Caco-2 (cell line): Measurements from ENCODE around the gene BACH2. TPM values are rescaled to one million over a fixed set of nuclear protein-coding genes. Genes with fewer than 3 reads are reported as not detected.

Experiments used
- BruUV-seq: library from RNA; stranded (reverse); fragments of 400-500 nt; replicated peaks from 2 replicates; lab custom pipeline; 2021; lab: Mats Ljungman, UMichigan
- CTCF ChIA-PET: fragments of 300-600 bp; sonication (Branson Sonifier 250); formaldehyde crosslinking; loops from one replicate; lab custom pipeline; 2022; ENCODE audit warnings: antibody characterized with exemption; lab: Charles Lee
- POLR2A ChIA-PET: fragments of 300-600 bp; sonication (Branson Sonifier 250); formaldehyde crosslinking; loops from one replicate; lab custom pipeline; 2022; ENCODE audit warnings: antibody characterized with exemption; lab: Charles Lee
- DNase-seq, 2 experiments: peaks; one replicate each; pipeline versions ENCODE4 v3.0.0 to v3.0.0-alpha.2; 2020 to 2022
- H3K27me3 ChIP-seq: replicated peaks from 2 replicates; pipeline ENCODE4 v1.6.0; 2011; ENCODE audit warnings: low read length; ENCODE audit not compliant: control insufficient read depth, insufficient read depth
- H3K36me3 ChIP-seq: 2 replicates; pipeline ENCODE4 v1.5.1; 2011; ENCODE audit warnings: low read length; ENCODE audit not compliant: control insufficient read depth, insufficient read depth
- H3K4me1 ChIP-seq: fragments of 250-450 bp; sonication (Bioruptor Pico); 2 replicates; pipeline ENCODE4 v1.5.1; 2020; ENCODE audit warnings: mild to moderate bottlenecking
- H3K4me3 ChIP-seq: 2 replicates; pipeline ENCODE4 v1.5.1; 2011; ENCODE audit warnings: low read depth, mild to moderate bottlenecking, control low read depth, low read length
- H3K9me3 ChIP-seq: fragments of 250-450 bp; sonication (Bioruptor Pico); 2 replicates; pipeline ENCODE4 v1.5.1; 2020; ENCODE audit warnings: mild to moderate bottlenecking, moderate library complexity
- H3K27ac Mint-ChIP-seq: one replicate; pipeline ENCODE4 v1.8.0; 2022; ENCODE audit warnings: mixed read lengths; ENCODE audit not compliant: unreplicated experiment
- H3K27me3 Mint-ChIP-seq: one replicate; pipeline ENCODE4 v1.8.0; 2022; ENCODE audit warnings: mixed read lengths; ENCODE audit not compliant: insufficient read depth, unreplicated experiment
- H3K36me3 Mint-ChIP-seq: one replicate; pipeline ENCODE4 v1.8.0; 2022; ENCODE audit warnings: mild to moderate bottlenecking, mixed read lengths; ENCODE audit not compliant: insufficient read depth, unreplicated experiment
- H3K4me1 Mint-ChIP-seq: one replicate; pipeline ENCODE4 v1.8.0; 2022; ENCODE audit warnings: low read depth, mixed read lengths; ENCODE audit not compliant: unreplicated experiment
- H3K4me3 Mint-ChIP-seq: one replicate; pipeline ENCODE4 v1.8.0; 2022; ENCODE audit warnings: mild to moderate bottlenecking, moderate library complexity, mixed read lengths; ENCODE audit not compliant: unreplicated experiment
- H3K9me3 Mint-ChIP-seq: one replicate; pipeline ENCODE4 v1.8.0; 2022; ENCODE audit warnings: mixed read lengths; ENCODE audit not compliant: unreplicated experiment
- intact Hi-C: fragments of 100-400 bp; cut with micrococcal nuclease; formaldehyde crosslinking; loops from one replicate; pipeline ENCODE4 v1.10.0; 2022; ENCODE audit not compliant: unreplicated experiment
- total RNA-seq: library from RNA; stranded (reverse); gene quantifications from 2 replicates; pipeline ENCODE4 v1.2.3, GENCODE V29; 2022
- TF ChIP-seq, protein P1 (sequence below), 2 experiments: fragments of 200-600 bp in 1 of 2; IDR thresholded peaks; 1 replicate in 1 of 2; 2 replicates in 1 of 2; pipeline versions ENCODE4 v1.5.1 to v1.8.0; 2011 to 2022; ENCODE audit warnings: antibody characterized with exemption in 1 of 2, control low read depth in 1 of 2, inconsistent platforms in 1 of 2, low read depth in 1 of 2, low read length in 1 of 2, mild to moderate bottlenecking in 1 of 2, moderate library complexity in 1 of 2; ENCODE audit not compliant: insufficient read depth in 1 of 2, severe bottlenecking in 1 of 2, unreplicated experiment in 1 of 2

Gene BACH2
- total RNA-seq, 1 experiment from 2014 or later = 0.43 TPM

DNA sequence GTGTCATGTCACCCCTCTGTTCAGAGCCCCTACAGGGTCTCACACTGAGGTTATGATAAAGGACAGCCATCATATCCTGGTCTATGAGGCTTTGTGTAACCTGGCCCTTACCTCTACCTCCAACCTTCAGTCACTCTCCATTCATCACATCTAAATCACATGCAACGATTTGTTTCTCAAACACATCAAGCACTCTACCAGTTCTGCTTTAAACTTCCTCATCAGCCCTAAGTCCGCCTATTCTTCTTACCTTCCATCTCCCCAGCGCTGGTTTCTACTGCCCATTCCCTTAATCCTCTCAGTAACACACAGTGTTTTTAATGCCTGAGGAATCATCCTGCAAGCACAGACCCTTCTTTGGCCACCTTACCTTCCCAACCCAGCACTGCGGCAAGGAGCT lies 17.9 kb upstream of the BACH2 start:
- POLR2A ChIA-PET = no interaction called here

DNA sequence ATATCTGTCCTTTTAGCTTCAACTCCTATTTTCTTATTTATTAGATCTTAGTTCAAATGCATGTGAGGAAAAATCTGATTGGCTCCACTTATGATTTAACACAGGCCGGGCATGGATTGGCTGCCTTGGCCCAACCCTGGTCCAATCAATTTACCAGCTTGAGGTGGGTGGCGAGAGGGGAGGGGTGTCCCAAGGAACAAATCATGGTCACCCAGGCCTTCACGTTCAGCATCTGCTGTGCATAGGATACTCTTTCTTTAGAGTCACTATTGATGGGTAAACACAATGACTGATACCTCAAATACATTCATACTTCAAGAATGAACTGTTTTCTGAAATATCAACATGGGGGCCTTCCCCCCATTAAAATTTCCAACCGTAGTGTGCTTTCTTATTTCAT lies 14.9 kb upstream of the BACH2 start:
- Histone ChIP-seq H3K4me1 (no peaks in the 10 kb centered on the region), H3K36me3 (no peaks in the 10 kb centered on the region), H3K4me3 (no peak overlapping the region), H3K9me3 (no peaks in the 10 kb centered on the region), H3K27me3 (no peaks in the 10 kb centered on the region)
- Mint-ChIP-seq H3K4me1 (no peaks in the 10 kb centered on the region), H3K9me3 (no peaks in the 10 kb centered on the region), H3K27ac (no peak overlapping the region), H3K36me3 (no peaks in the 10 kb centered on the region), H3K4me3 (no peak overlapping the region), H3K27me3 (peaks cover 23% of the 10 kb centered on the region)
- no TSS peak for BruUV-seq
- DNase-seq = no peak
- ChIA-PET CTCF (no interaction called here), POLR2A (no interaction called here)
- intact Hi-C loops = no loop called here
- TF ChIP-seq, protein P1, sequence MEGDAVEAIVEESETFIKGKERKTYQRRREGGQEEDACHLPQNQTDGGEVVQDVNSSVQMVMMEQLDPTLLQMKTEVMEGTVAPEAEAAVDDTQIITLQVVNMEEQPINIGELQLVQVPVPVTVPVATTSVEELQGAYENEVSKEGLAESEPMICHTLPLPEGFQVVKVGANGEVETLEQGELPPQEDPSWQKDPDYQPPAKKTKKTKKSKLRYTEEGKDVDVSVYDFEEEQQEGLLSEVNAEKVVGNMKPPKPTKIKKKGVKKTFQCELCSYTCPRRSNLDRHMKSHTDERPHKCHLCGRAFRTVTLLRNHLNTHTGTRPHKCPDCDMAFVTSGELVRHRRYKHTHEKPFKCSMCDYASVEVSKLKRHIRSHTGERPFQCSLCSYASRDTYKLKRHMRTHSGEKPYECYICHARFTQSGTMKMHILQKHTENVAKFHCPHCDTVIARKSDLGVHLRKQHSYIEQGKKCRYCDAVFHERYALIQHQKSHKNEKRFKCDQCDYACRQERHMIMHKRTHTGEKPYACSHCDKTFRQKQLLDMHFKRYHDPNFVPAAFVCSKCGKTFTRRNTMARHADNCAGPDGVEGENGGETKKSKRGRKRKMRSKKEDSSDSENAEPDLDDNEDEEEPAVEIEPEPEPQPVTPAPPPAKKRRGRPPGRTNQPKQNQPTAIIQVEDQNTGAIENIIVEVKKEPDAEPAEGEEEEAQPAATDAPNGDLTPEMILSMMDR (IDR thresholded peaks at IDR 0.05; ENCODE audit: insufficient read depth in 1 of 2, low read depth in 1 of 2, low read length in 1 of 2, severe bottlenecking in 1 of 2, unreplicated experiment in 1 of 2) = no peak

More for the DNA sequence above, 17.9 kb upstream of the BACH2 start:
- no peak overlapping the region for H3K4me3 Mint-ChIP-seq
- Histone ChIP-seq H3K36me3 (no peaks in the 10 kb centered on the region), H3K4me1 (no peaks in the 10 kb centered on the region), H3K4me3 (no peak overlapping the region), H3K9me3 (no peaks in the 10 kb centered on the region), H3K27me3 (no peaks in the 10 kb centered on the region)
- peaks cover 19% of the 10 kb centered on the region for H3K27me3 Mint-ChIP-seq
- intact Hi-C loops = no loop called here
- TF ChIP-seq, protein P1 (IDR thresholded peaks at IDR 0.05; ENCODE audit: insufficient read depth in 1 of 2, low read depth in 1 of 2, low read length in 1 of 2, severe bottlenecking in 1 of 2, unreplicated experiment in 1 of 2) = no peak
- H3K27ac Mint-ChIP-seq = no peak overlapping the region
- BruUV-seq = no TSS peak
- H3K9me3 Mint-ChIP-seq = no peaks in the 10 kb centered on the region
- CTCF ChIA-PET = no interaction called here
- H3K36me3 Mint-ChIP-seq = no peaks in the 10 kb centered on the region
- DNase-seq = no peak
- no peaks in the 10 kb centered on the region for H3K4me1 Mint-ChIP-seq

DNA sequence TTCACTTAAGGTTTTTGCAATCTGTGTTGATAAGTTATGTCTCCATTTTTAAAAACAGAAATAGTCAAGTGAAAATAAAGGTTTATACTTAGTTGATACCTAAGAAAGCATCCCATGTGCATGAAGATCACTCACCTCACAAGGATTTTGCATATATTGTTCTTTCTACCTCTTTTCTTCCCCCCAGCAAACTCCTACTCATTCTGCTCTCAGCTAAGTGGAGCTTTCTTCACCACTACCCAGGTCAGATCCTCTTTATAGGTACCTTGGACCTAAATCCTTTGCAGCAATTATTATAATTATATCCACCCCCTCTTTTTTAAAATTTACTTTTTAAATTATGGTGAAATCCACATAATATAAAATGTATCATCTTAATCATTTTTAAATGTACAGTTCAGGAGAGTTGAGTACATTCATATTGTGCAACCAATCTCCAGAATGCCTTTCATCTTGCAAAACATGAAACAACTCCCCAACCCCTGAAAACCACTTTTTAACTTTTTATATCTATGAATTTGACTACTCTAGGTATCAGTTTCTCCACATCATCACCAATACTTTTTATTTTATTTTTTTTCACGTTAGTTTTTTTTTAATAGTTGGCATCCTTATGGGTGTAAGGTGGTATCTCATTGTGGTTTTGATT lies 9.3 kb upstream of the BACH2 start:
- CTCF ChIA-PET = no interaction called here
- Histone ChIP-seq H3K9me3 (no peaks in the 10 kb centered on the region), H3K4me3 (no peak overlapping the region), H3K27me3 (no peaks in the 10 kb centered on the region), H3K36me3 (no peaks in the 10 kb centered on the region), H3K4me1 (no peaks in the 10 kb centered on the region)
- Mint-ChIP-seq H3K4me1 (peaks cover 10% of the 10 kb centered on the region), H3K9me3 (no peaks in the 10 kb centered on the region), H3K27me3 (peaks cover 20% of the 10 kb centered on the region), H3K4me3 (no peak overlapping the region), H3K36me3 (peaks cover 4% of the 10 kb centered on the region), H3K27ac (no peak overlapping the region)
- no peak for DNase-seq
- TF ChIP-seq, protein P1 (IDR thresholded peaks at IDR 0.05; ENCODE audit: insufficient read depth in 1 of 2, low read depth in 1 of 2, low read length in 1 of 2, severe bottlenecking in 1 of 2, unreplicated experiment in 1 of 2) = no peak
- intact Hi-C loops = no loop called here
- POLR2A ChIA-PET = no interaction called here
- BruUV-seq = no TSS peak
